GM18520 (cell line): ENCODE measurements around the gene DCAKD.
A peak's percentile ranks its signal among the peaks of the same experiment; 100 is the strongest.

Source experiments
- ATAC-seq: cut with Tn5 transposase; IDR thresholded peaks from one replicate; pipeline ENCODE4 v1.9.1; 2021; ENCODE audit not compliant: unreplicated experiment

Gene DCAKD, protein sequence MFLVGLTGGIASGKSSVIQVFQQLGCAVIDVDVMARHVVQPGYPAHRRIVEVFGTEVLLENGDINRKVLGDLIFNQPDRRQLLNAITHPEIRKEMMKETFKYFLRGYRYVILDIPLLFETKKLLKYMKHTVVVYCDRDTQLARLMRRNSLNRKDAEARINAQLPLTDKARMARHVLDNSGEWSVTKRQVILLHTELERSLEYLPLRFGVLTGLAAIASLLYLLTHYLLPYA

DNA sequence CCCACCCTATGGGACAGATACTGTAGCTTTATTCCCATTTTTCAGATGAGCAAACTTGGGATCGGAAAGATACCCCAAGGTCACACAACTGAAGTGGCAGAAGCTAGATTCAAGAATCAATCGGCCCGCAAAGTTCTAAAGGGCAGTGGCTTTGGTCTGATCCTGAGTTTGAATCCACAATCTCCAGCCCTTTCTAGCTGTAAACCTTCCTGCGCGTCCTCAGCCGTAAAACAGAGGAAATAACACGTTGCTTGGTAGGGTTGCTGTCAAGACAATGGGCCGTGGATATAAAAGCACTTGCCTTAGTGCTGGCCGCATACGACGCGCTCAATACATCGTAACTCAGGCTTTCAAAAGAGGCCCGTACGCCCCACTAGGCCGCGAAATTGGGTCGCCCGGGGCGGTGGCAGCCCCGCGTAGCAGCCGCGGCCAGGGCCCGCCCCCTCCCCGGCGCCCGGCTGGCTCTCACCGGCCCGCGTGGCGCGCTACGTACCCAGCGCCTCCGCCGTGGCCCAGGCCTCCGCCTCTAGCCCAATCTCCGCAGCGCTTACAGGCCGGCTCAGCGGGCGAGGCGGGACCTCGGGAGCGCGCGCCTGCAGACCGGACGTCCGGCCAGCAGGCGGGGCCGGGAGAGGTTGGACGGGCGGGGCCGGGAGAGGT is at the start of gene DCAKD:
DCAKD (minus strand) TSS at position 573 of the 660 bp plus-strand sequence. CDS start 16,747 bp downstream, outside the sequence.
- ATAC-seq: peak; percentile 95

DNA sequence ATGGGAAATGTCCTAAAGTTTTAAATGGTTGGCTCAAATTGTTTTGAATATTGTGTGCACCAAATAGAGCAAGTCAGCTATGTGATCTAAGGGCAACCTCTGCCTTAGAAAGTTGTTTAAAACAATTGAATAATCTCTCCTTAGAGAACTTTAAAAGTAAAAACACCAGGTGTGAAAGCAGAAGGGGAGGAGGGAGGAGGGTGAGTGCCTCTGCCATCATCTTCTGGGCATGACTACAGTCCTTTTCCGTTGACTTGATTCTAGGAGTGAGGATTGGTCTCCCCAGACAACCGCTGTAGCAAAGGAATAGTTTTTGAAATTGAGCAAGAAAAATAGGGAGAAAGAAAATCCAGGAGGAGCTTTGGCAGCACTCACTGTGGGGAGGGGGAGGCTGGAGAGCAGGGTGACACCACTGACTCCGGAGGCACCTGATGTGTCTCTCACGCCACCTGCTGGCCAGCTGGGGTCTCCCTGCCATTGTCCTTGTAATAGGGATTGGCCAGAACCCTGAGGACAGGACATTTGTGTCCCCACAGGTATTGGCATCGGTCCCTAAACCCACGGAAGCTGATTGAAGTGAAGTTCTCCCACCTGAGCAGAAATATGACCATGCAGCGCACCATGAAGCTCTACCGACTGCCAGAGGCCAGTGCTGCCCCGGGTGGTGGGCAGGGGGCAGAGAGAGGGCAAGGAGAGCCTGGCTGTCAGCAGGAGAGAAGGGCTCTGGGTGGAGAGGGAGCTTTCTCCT is 47.6 kb upstream of the DCAKD start:
- ATAC-seq: no peak

DNA sequence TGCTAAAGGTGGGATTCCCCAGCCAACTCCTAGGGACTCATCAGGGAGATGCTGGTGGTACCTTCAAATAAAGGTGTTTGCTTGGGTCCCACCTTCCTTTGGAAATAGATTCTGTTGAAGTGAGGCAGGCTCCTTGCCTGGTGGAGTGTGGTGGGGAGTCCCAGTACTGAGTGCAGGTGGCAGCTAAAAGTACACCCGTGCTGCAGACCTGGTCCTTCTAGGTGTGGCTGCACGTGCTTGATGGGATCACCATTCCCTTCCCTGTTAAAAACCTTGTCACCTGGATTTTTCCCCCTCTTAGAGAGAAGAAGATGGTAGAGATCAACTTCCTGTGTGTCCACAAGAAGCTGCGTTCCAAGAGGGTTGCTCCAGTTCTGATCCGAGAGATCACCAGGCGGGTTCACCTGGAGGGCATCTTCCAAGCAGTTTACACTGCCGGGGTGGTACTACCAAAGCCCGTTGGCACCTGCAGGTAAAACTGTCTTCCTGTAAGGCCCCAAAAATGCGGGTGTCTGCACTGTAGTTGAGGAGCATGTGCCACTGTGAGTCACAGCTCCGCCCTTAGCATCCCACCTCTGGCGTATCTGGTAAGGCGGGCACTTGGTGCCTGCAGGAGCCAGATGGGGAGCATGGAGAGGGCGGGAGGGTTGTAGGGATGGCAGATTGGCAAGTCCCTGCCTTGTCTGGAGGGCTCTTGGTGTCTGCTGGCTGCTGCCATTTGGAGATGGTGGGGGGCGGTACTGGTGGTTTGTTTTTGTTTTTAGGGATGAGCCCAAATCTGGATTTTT is 46.8 kb upstream of the DCAKD start:
- ATAC-seq: no peak

DNA sequence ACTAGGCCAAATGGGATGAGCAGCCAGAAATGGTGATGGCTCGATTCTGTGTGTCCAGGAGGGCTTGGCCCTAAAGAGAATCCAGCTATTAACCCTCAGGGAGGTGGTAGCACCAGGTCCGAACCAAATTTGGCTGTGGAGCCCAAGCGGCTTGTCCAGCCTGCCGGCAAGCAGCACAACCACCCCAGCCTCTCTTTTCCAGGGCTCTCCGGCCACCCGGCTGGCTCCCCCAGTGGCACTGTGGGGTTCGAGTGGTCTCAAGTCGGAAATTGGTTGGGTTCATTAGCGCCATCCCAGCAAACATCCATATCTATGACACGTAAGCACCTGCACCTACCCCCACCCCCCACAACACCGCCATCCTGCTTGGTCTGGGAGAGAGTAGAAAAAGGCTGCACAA is 45.5 kb upstream of the DCAKD start:
- no peak for ATAC-seq

DNA sequence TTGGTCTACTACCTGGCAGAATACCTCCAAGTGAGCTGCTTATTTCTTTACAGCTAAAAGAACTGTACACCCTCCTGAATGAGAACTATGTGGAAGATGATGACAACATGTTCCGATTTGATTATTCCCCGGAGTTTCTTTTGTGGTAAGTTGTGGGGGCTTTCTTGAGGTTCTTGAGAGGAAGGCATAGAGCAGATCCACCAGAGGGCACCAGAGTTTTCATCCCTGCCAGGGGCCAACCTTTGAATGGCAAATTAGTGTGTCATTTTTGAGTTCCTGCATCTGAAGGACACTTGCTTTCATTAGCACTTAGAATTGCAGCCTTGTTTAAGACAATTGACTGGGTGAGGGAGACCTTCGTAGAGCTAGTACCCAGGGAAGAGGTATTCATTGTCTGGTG is 44.7 kb upstream of the DCAKD start:
- ATAC-seq: no peak

DNA sequence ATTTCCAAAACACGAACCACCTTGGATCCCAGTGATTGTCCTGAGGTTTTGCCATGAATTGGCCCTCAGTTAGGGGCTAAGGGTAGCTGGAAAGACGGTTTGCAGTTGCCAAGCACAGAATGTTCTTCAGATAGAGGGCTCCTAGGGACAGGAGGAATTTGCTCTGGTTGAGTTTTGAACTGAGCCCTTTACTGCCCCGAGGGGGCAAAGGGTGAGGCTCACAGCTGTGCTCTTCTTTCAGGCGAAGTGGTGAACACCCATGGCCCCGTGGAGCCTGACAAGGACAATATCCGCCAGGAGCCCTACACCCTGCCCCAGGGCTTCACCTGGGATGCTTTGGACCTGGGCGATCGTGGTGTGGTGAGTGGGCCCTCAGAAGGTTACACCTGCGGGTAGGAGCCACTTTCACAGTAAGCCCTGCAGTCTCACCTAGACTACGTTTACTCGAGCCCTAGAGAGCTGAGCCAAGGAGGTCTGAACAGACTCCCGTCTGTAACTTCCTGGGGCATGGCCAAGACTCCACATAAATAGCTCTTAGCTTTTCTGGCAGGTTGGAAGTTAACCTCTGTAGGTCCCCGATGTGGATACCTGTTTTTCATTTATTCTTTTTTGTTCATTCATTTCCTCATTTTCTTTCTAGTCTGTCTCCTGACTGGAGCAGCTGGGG is 42.1 kb upstream of the DCAKD start:
- ATAC-seq: no peak

DNA sequence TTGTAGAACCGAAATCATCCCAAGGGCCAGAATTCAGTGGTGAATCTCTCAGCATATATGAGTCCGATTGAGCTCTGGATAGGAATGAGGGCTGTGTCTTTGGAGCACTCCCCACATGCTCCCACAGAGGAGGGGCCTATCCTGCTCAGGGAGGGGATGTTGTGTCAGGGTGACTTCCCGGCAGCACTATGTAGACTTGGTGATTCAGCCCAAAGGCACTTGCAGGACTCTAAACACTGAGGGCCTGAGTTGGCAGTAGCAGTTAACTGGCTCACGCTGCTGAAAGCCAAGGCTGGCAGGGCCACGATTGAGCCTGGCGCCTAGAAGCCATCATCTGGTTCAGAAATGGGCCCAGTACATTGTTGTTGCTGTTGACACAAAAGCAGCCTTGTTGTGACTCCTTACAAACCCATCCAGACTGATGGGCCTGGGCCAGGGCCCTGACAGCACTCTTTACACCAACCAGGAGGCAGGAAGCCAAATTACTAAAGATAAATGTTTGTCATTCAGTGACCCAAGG is 41.5 kb upstream of the DCAKD start:
- no peak for ATAC-seq

DNA sequence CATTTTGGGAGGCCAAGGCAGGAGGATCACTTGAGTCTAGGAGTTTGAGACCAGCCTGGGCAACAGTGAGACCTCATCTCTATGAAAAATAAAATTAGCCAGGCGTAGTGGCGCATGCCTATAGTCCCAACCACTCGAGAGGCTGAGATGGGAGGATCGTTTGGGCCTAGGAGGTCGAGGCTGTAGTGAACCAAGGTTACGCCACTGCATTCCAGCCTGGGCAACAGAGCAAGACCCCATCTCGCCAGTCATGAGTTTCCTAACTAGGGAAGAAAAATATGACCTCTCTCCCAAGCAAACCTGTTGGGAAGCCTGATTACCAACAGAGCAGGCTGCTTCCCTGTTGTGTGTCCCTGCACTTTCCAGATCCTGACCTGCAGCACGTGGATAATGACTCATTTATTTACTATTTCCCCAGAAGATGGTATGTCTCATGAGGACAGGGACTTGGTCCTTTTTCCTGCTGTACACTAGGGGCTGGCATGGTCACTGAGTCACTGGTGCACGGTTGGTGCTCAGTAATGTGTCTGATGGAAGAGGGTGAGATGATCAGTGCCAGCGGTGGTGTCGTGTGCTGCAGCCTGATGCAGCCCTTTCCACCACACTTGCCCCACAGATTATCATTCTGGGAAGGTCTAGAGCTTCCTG is 40.5 kb upstream of the DCAKD start:
- ATAC-seq: no peak

DNA sequence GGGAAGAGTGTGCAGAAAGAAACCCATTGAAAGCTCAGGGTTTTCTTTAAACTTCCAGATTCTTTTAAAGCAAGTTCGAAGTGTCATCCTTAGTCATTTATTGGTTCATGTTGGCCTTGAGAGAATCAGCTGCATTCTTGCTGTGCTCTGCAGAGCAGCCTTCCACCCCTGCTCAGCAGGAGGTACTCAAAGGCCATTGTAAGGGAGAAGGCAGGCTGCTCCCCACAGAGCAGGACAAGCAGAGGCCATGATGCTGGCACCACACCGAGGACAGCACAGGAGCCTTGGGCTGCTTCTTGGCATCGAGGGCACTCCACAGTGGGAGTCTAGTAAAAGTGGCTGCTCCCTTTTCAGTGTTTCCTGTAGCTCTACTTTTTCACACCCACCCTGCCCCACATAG is 39.3 kb upstream of the DCAKD start:
- no peak for ATAC-seq

DNA sequence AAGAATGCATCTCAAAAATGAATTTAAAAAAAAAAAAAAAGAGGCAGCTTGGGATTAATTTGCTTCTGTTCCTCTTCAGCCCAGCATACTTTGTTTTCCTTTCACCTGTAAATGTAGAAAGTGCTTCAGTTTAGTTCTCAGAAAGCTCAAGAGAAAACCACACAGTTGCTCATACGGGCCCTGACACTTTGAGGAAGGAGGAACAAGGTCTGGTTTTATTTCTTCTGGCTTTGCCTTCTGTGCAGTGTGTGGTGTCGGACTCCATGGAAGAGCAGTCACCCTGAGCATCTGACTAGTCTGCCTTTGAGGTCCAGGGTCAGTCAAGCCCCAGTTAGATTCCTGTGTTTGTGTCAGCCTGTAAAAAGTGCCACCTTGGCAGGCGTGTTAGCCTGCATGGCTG is 37.3 kb upstream of the DCAKD start:
- no peak for ATAC-seq

DNA sequence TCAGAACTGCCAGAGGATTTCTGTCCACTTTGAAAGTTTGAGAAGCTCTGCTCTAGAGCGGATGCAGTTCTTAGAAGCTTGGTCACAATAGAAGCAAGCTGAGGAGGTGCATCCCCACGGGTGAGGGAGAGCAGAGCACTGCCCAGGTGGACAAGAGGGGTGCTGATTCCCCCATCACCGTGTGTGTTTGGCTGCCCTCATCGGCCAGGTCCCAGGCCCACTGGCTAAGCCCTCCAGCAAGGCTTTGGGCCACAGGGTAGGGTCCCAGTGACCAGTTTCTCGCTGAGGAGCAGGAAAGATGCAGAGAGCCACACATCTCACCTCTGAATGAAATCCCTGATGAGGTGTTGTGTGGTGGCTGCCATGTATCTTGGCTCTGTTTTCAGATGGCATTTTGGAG is 36.5 kb upstream of the DCAKD start:
- ATAC-seq: no peak

DNA sequence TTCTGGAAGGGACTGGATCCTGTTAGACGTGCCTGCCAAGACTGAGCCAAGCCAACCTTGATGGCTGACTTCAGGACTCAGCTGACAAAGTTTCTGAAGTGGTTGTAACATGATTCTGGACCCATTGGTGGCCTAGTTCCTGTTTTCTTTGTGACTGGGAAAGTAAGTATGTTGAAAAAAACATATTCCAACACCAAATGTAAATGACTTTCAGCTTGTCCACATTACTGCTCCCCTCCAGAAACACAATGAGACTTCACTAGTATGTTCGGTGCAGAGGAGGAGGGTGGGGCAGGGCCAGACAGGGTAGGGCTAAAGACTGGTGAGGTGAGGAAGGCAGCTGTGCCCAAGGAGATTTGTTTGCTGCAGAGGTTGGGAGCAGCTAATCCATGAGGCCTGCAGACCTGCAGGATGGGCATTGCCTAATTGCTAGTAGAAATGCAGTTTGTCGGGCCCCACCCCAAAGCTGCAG is 36.1 kb upstream of the DCAKD start:
- no peak for ATAC-seq

DNA sequence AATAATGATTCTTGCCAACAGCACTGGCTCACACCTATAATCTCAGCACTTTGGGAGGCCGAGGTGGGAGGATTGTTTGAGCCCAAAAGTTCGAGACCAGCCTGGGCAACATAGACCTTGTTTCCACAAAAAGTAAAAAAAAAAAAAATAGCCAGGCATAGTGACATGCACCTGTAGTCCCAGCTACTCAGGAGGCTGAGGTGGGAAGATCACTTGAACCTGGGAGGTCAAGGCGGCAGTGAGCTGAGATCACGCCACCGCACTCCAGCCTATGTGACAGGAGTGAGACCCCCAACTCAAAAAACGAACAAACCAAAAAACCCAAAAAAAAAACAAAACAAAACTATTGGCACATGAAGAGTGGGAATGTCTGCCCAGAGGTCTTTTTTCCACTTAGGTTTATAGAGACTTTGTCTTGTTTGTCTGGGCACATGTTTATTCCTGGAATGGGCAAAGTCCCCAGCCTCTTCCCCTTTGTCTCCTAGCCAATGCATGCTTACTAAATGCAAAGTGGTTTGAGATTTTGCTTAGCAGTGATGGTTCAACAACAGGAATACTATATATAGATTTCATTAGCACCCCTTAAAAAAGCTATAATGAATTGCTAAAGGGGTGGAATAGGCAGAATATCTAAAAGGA is 35.6 kb upstream of the DCAKD start:
- no peak for ATAC-seq

DNA sequence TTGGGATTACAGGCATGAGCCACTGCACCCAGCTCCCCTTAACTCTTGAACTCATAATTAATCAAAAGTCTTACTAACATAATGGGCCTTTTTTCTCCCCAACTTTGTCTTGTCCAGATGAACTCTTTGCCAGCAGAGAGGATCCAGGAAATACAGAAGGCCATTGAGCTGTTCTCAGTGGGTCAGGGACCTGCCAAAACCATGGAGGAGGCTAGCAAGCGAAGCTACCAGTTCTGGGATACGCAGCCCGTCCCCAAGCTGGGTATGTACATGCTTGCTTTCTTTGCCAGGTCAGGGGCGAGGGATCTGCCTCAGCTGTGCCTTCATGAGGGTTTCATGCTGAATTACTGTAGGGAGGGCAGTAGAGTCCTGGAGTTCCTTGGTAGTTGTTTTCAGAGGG is 35.0 kb upstream of the DCAKD start:
- no peak for ATAC-seq

DNA sequence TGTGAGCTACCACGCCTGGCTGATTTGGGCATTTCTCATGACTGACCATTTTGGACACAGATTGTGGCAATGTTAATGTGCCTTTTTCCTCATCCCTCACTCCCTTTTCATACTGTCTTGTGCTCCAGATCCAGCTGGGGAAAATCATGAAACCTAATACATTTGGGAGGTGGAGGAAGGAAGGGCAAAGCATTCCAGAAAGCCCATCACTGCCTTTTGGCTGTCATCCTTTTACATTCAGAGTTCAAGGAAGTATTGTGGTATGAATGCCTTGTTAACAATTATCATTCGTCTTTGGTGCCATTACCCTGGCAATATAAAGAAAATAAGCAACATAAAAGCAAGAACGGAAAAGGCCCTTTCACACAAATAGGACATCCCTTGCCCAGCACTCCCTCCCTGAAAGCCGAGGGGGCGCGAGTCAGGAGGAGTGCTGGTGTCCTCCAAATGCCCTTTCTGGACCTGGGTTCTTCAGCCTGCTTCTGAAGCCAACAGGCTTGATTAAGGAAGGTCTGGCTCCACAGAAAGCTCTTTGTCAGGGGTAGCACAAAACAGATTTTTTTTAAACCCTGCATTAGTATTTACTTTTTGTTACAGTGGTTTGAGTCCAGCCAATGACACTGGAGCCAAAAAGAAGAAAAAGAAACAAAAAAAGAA is 29.7 kb upstream of the DCAKD start:
- ATAC-seq: no peak

DNA sequence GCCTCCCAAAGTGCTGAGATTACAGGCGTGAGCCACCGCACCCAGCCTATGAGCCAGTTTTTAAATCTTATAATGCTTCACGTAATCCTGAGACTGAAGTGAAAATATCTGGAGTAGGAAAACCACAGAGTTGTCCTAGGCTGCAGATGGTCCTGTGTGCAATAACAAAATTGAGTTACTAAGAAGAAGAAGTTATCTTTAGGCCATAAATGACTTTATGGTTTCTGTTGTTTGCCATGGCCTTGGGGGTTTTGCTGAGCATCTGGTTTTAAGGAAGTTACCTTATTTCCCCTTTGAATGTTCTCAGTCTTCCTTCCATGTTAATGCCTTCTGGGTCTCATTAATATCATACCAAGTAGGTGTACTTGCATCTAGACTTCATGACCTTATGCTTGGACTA is 26.2 kb upstream of the DCAKD start:
- ATAC-seq: no peak

DNA sequence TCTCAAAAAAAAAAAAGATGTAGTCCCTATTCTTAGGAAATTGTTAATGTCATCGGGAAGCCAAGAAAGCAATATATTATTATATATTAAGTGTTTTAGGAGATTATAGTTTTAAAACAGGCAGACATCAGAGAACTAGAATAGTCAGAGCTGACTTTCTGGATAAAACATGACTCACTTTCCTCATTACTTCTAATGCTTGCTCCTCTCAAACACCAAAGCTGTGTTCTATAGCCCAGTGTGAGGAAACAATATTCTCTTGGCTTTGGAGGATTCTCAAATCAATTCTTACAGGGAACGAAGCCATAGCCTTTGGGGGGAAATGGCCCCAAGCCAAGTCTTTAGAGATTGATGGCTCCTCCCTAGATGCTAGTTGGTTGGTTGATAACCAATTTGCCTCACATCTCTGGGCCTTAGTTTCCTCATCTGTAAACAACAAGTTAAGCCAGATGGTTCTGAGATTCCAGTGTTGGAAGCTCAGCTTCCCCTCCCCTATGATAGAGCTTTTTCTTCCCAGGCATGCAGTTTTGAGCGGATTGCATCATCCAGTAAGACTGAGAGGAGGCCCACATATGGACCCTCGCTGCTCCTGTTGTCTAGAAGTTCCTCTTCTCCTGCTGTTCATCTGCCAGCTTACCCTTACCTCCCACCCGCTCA is 22.1 kb upstream of the DCAKD start:
- ATAC-seq: no peak

DNA sequence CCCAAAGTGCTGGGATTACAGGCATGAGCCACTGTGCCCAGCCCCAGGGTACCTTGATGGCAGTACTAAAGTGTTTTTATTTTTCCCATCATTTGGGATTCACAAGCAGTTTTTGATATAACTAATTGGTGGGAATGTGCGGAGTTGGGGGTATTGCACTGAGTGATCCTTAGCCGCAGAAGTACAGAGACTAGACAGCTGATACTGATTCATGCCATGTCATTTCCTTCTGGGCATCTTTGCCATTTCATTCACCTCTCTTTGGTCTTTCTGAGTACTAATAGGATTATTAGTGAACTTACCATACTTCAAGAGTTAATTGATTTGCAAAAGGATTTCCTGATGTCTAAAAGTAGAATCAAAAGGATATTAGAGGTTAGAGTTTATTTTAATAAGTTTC is 19.4 kb upstream of the DCAKD start:
- ATAC-seq: no peak

DNA sequence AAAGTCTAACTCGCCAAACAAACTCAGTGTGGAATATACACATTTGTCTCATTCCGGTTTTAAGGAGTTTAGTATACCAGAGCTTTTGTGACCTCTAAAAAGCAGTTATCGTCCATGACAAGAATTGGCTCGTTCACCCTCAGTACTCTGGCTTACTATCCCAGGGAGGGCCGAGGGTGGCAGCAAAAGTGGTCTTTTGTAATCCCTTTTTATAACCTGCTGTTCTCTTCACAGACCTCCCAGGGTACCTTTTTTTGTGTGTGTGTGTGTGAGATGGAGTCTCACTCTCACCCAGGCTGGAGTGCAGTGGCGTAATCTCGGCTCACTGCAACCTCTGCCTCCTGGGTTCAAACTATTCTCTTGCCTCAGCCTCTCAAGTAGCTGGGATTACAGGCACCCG is 18.6 kb upstream of the DCAKD start:
- ATAC-seq: no peak
